DOHH2 (cell line): ENCODE data around the gene FUT1.
"Not testable (repeated sequence)": the region's sequence is repeated elsewhere in the genome, so short reads cannot be mapped to it uniquely, and the experiment has no call there.

Source experiments
- EZH2phosphoT487 ChIP-seq: fragments of 200-600 bp; sonication (generic); IDR thresholded peaks from 2 replicates; pipeline ENCODE4 v1.6.1; 2017; ENCODE audit warnings: borderline replicate concordance, mild to moderate bottlenecking, antibody characterized with exemption, low read length, moderate library complexity, mixed read lengths
- TF ChIP-seq, protein P1 (sequence below): fragments of 200-600 bp; sonication (generic); IDR thresholded peaks from one replicate; pipeline ENCODE4 v1.5.1; 2014; ENCODE audit warnings: antibody characterized with exemption, mild to moderate bottlenecking, low read depth, low read length; ENCODE audit not compliant: poor library complexity, severe bottlenecking

- TF ChIP-seq, protein P1, sequence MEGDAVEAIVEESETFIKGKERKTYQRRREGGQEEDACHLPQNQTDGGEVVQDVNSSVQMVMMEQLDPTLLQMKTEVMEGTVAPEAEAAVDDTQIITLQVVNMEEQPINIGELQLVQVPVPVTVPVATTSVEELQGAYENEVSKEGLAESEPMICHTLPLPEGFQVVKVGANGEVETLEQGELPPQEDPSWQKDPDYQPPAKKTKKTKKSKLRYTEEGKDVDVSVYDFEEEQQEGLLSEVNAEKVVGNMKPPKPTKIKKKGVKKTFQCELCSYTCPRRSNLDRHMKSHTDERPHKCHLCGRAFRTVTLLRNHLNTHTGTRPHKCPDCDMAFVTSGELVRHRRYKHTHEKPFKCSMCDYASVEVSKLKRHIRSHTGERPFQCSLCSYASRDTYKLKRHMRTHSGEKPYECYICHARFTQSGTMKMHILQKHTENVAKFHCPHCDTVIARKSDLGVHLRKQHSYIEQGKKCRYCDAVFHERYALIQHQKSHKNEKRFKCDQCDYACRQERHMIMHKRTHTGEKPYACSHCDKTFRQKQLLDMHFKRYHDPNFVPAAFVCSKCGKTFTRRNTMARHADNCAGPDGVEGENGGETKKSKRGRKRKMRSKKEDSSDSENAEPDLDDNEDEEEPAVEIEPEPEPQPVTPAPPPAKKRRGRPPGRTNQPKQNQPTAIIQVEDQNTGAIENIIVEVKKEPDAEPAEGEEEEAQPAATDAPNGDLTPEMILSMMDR: not testable (repeated sequence)
- not testable (repeated sequence) for TF ChIP-seq EZH2phosphoT487
Measured at GRCh38 chr19:48768171-48768753, 15.8 kb upstream of the FUT1 start.
